Thoracic aorta (tissue), 2 donors: Measurements from ENCODE around the gene SSC4D. TPM values are rescaled to one million over a fixed set of nuclear protein-coding genes. Genes with fewer than 3 reads are reported as not detected.
"Not testable (repeated sequence)": the region's sequence is repeated elsewhere in the genome, so short reads cannot be mapped to it uniquely, and the experiment has no call there.

ENCODE experiments used
- ATAC-seq: fragments of 150-250 bp; one replicate; pipeline ENCODE4 v1.8.0; 2017; ENCODE audit warnings: low read depth; ENCODE audit not compliant: insufficient number of reproducible peaks, low FRiP score
- DNase-seq: peaks from one replicate; pipeline ENCODE4 v3.0.0-alpha.2; 2020; ENCODE audit warnings: low spot score
- H3K27ac ChIP-seq, 2 donors: fragments of 200-600 bp; sonication (generic); 1 replicate in 1 of 2; 2 replicates in 1 of 2; pipeline ENCODE4 v1.5.1; 2016; ENCODE audit warnings: mild to moderate bottlenecking in 2 of 2, moderate library complexity in 2 of 2
- H3K27me3 ChIP-seq: fragments of 200-600 bp; sonication (generic); replicated peaks from 2 replicates; pipeline ENCODE4 v1.6.0; 2016; ENCODE audit warnings: mild to moderate bottlenecking; ENCODE audit not compliant: insufficient read depth
- H3K36me3 ChIP-seq: fragments of 200-600 bp; sonication (generic); one replicate; pipeline ENCODE4 v1.5.1; 2016
- H3K4me1 ChIP-seq, 2 donors: fragments of 200-600 bp; sonication (generic); 1 replicate in 1 of 2; 2 replicates in 1 of 2; pipeline versions ENCODE4 v1.5.1 to v1.6.0; 2016; ENCODE audit warnings: low read depth in 2 of 2, mild to moderate bottlenecking in 1 of 2; ENCODE audit not compliant: control insufficient read depth in 1 of 2
- H3K4me3 ChIP-seq: fragments of 200-600 bp; sonication (generic); 2 replicates; pipeline ENCODE4 v1.5.1; 2016; ENCODE audit warnings: mild to moderate bottlenecking
- H3K9me3 ChIP-seq: fragments of 200-600 bp; sonication (generic); 2 replicates; pipeline ENCODE4 v1.5.1; 2016
- CTCF ChIP-seq: fragments of 200-600 bp; sonication (generic); IDR thresholded peaks from one replicate; pipeline ENCODE4 v1.5.1; 2019; ENCODE audit warnings: antibody characterized with exemption
- total RNA-seq, 2 donors: library from RNA; depleted of rRNA; stranded (reverse); fragments of >200 nt; gene quantifications; one replicate each; pipeline versions ENCODE4 v1.1.0 to v1.2.3, GENCODE V29; 2016

The SSC4D gene
- total RNA-seq, 2 donors from 2014 or later, result 1.5 to 3.2 TPM

DNA sequence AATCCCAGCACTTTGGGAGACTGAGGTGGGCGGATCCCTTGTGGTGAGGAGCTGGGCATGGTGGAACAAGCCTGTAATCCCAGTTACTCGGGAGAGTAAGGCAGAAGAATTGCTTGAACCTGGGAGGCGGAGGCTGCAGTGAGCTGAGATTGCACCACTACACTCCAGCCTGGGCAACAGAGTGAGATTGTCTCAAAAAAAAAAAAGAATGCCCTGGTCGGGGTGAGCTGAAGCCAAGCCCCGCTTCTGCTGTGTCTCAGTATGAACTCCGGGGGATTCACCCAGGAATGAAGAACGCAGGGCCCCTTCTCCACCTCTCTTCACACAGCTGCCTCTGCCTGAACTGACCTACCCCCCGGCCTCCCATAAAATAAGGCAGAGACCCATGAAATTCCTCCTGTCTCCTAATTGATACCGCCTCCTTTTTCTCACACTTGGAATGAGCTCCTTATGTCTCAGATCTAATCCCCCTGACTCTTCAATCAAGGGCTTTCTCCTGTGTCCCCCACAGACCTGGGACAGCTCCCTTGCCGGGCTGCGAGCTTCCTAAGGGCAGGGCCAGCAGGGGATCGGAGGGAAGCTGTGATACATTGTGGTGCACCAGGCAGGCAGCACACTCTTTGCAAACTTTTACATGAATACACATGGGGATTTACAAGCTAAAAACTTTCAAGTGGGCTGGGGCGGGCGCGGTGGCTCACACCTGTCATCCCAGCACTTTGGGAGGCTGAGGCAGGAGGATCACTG lies 14.3 kb upstream of the SSC4D start:
- H3K4me3 ChIP-seq, result no peak overlapping the region
- H3K9me3 ChIP-seq, result peaks cover 3% of the 10 kb centered on the region
- no peaks in the 10 kb centered on the region for H3K36me3 ChIP-seq
- no peak for TF ChIP-seq CTCF
- no peaks in the 10 kb centered on the region for H3K27me3 ChIP-seq
- no peaks in the 10 kb centered on the region for H3K4me1 ChIP-seq
- no peak overlapping the region for H3K27ac ChIP-seq
- DNase-seq (no peak), ATAC-seq (no peak)

GRCh38 chr7:76421097-76421496 lies 11.6 kb upstream of the SSC4D start:
- H3K4me1 ChIP-seq, H3K27ac ChIP-seq, H3K9me3 ChIP-seq, H3K4me3 ChIP-seq, H3K27me3 ChIP-seq, ATAC-seq, DNase-seq, H3K36me3 ChIP-seq: not testable (repeated sequence)

DNA sequence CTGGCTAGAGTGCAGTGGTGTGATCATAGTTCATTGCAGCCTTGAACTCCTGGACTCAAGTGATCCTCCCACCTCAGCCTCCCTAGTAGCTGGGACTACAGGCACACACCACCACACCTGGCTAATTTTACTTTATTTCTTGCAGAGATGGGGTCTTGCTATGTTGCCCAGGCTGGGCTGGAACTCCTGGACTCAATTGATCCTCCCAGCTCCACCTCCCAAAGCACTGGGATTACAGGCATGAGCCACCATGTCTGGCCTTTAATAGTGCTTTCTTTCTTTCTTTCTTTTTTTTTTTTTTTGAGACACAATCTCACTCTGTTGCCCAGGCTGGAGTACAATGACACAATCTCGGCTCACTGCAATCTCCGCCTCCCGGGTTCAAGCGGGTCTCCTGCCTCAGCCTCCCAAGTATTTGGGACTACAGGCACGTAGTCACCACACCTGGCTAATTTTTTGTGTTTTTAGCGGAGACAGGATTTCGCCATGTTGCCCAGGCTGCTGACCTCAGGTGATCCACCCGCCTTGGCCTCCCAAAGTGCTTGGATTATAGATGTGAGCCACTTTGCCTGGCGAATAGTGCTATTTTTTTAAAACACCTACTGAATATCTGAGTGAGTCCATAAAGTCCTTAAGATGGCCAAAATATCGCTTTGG lies 8.3 kb upstream of the SSC4D start:
- H3K4me1 ChIP-seq, H3K27ac ChIP-seq, H3K27me3 ChIP-seq, H3K9me3 ChIP-seq, ATAC-seq, H3K4me3 ChIP-seq, H3K36me3 ChIP-seq, DNase-seq: not testable (repeated sequence)

DNA sequence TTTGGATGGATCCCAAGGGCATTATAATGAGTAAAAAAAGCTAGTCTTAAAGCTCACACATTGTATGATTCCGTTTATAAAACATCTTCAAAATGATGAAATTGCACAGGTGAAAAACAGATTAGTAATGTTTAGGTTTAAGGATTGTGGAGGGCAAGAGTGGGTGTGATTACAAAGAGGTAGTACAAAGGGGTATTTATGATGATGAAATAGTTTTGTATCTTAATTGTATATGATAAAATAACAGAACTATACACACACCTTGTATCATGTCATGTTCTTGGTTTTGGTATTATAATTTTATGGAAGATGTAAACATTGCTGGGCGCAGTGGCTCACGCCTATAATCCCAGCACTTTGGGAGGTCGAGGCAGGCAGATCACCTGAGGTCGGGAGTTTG lies 2.8 kb upstream of the SSC4D start:
- H3K36me3 ChIP-seq, result no peaks in the 10 kb centered on the region
- no peak for ATAC-seq
- DNase-seq, result no peak
- no peak overlapping the region for H3K4me3 ChIP-seq
- no peaks in the 10 kb centered on the region for H3K4me1 ChIP-seq
- H3K9me3 ChIP-seq, result no peaks in the 10 kb centered on the region
- H3K27me3 ChIP-seq, result no peaks in the 10 kb centered on the region
- TF ChIP-seq CTCF, result no peak
- no peak overlapping the region for H3K27ac ChIP-seq

DNA sequence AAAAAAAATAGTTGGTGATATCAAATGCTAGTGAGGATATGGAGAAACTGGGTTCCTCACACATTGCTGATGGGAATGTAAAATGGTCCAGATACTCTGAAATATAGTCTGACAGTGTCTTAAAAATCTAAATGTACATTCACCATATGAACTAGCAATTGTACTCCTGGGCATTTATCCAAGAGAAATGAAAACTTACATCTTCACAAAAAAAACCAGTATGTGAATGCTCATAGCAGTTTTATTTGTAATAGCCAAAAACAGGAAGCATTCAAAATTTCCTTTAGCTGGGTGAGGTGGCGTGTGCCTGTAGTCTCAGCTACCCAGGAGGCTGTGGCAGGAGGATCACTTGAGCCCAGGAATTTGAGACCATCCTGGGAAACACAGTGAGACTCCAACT lies 2.1 kb upstream of the SSC4D start:
- Histone ChIP-seq H3K36me3 (no peaks in the 10 kb centered on the region), H3K4me3 (no peak overlapping the region), H3K4me1 (no peaks in the 10 kb centered on the region), H3K27ac (no peak overlapping the region), H3K27me3 (no peaks in the 10 kb centered on the region), H3K9me3 (no peaks in the 10 kb centered on the region)
- TF ChIP-seq CTCF, result no peak
- ATAC-seq (no peak), DNase-seq (no peak)

DNA sequence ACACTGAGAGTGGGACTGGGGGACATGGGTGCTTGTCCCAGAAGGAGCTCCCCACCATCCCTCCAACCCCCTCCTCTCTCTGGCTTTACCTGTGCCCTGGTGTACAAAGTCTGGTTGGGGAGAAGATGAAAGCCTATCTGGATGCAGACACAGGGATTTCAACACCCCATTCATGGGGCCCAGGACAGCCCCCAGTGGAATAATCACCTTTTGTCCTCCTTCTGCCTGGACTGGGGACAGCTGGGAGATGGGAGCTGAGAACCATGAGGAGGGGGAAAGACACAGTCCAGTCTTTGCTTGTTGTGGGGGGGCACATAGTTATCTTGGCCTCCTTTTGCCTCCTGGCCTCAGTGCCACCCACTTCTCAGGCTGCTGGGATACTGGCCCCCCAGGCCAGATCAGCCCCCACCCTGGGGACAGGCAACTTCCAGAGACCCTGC lies 1.4 kb downstream of the SSC4D start:
- no peak for TF ChIP-seq CTCF
- no peaks in the 10 kb centered on the region for H3K27me3 ChIP-seq
- no peaks in the 10 kb centered on the region for H3K9me3 ChIP-seq
- H3K4me1 ChIP-seq, result no peaks in the 10 kb centered on the region
- ATAC-seq, result no peak
- H3K36me3 ChIP-seq, result no peaks in the 10 kb centered on the region
- no peak overlapping the region for H3K4me3 ChIP-seq
- DNase-seq, result no peak
- no peak overlapping the region for H3K27ac ChIP-seq
